Tibial artery (tissue), 4 donors: ENCODE measurements around the gene EHHADH.
A peak's percentile ranks its signal among the peaks of the same experiment; 100 is the strongest.

Source experiments
- DNase-seq, 2 donors: peaks; one replicate each; pipeline ENCODE4 v3.0.0-alpha.2; 2019
- H3K27ac ChIP-seq, 2 donors: fragments of 200-600 bp; sonication (generic) in 1 of 2; 1 replicate in 1 of 2; 2 replicates in 1 of 2; pipeline ENCODE4 v1.5.1; 2018 to 2019; ENCODE audit warnings: mild to moderate bottlenecking in 1 of 2
- H3K27me3 ChIP-seq, 2 donors: fragments of 200-600 bp; sonication (generic) in 1 of 2; one replicate each; pipeline versions ENCODE4 v1.5.1 to v1.6.0; 2016 to 2019
- H3K36me3 ChIP-seq, 3 donors: fragments of 200-600 bp; sonication (generic) in 2 of 3; one replicate each; pipeline ENCODE4 v1.5.1; 2016 to 2019; ENCODE audit warnings: mild to moderate bottlenecking in 2 of 3
- H3K4me1 ChIP-seq, 4 donors: fragments of 200-600 bp; sonication (generic) in 2 of 4; 1 replicate in 3 of 4; 2 replicates in 1 of 4; pipeline ENCODE4 v1.5.1; 2016 to 2019
- H3K4me3 ChIP-seq, 2 donors: fragments of 200-600 bp; sonication (generic) in 1 of 2; 1 replicate in 1 of 2; 2 replicates in 1 of 2; pipeline ENCODE4 v1.5.1; 2018 to 2019; ENCODE audit warnings: mild to moderate bottlenecking in 2 of 2
- H3K9me3 ChIP-seq, 3 donors: fragments of 200-600 bp; sonication (generic) in 1 of 3; one replicate each; pipeline ENCODE4 v1.5.1; 2016 to 2019
- intact Hi-C: fragments of 100-400 bp; cut with DNase I; formaldehyde crosslinking; loops from one replicate; pipeline ENCODE4 v1.15.0; 2023; ENCODE audit warnings: low total_unique reads
- TF ChIP-seq, protein P1 (sequence below), 2 experiments: fragments of 200-600 bp in 1 of 2; fragments of 450-650 bp in 1 of 2; IDR thresholded peaks; one replicate each; pipeline ENCODE4 v1.5.1; 2017 to 2019; ENCODE audit warnings: antibody characterized with exemption in 2 of 2, mild to moderate bottlenecking in 1 of 2, moderate library complexity in 1 of 2

The EHHADH gene

DNA sequence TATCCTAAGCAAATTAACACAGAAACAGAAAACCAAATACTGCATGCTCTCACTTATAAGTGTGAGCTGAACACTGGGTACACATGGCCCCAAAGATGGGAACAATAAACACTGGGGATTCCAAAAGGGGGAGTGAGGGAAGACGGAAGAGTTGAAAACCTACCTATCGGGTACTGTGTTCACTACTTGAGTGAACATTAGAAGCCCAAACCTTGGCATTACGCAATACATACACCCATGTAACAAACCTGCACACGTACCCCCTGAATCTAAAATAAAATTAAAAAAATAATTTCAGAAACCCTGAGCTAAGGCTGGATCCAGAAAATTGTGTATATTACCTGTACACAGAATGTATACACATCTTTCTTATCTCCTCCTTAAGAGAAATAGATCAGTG lies 58.2 kb downstream of the EHHADH start:
- H3K4me3 ChIP-seq: no peak overlapping the region
- no peaks in the 10 kb centered on the region for H3K9me3 ChIP-seq
- no peaks in the 10 kb centered on the region for H3K4me1 ChIP-seq
- H3K27me3 ChIP-seq: no peaks in the 10 kb centered on the region
- no peak for DNase-seq
- peaks cover 0 to 5% (median 0%) of the 10 kb centered on the region in 3 donors for H3K36me3 ChIP-seq
- H3K27ac ChIP-seq: no peak overlapping the region
- TF ChIP-seq, protein P1, sequence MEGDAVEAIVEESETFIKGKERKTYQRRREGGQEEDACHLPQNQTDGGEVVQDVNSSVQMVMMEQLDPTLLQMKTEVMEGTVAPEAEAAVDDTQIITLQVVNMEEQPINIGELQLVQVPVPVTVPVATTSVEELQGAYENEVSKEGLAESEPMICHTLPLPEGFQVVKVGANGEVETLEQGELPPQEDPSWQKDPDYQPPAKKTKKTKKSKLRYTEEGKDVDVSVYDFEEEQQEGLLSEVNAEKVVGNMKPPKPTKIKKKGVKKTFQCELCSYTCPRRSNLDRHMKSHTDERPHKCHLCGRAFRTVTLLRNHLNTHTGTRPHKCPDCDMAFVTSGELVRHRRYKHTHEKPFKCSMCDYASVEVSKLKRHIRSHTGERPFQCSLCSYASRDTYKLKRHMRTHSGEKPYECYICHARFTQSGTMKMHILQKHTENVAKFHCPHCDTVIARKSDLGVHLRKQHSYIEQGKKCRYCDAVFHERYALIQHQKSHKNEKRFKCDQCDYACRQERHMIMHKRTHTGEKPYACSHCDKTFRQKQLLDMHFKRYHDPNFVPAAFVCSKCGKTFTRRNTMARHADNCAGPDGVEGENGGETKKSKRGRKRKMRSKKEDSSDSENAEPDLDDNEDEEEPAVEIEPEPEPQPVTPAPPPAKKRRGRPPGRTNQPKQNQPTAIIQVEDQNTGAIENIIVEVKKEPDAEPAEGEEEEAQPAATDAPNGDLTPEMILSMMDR (IDR thresholded peaks at IDR 0.05): no peak
- intact Hi-C loops: no loop called here

DNA sequence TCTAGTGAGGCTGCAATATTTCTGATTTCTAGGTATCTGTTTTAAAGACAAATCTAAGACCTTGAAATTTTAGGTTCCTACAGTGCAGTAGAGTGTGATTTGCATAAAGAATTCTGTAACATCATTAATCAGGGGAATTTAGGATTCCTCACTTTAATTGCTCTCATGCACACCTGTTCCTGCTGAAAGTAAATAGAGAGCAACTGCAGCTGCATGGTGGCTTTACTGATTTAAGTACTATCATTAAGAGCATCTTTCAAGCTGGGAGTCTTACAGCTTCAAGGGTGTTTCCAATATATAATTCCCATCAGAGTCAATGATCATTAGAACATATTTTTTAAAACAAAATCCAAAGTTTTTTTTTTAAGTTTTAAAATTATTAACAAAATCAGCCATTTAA lies 65.0 kb downstream of the EHHADH start:
- Histone ChIP-seq H3K36me3 (peaks cover 0 to 5% (median 0%) of the 10 kb centered on the region in 3 donors), H3K4me1 (no peaks in the 10 kb centered on the region), H3K27ac (no peak overlapping the region), H3K27me3 (no peaks in the 10 kb centered on the region), H3K9me3 (no peaks in the 10 kb centered on the region), H3K4me3 (no peak overlapping the region)
- intact Hi-C loops: no loop called here
- no peak for DNase-seq
- TF ChIP-seq, protein P1 (IDR thresholded peaks at IDR 0.05): no peak

DNA sequence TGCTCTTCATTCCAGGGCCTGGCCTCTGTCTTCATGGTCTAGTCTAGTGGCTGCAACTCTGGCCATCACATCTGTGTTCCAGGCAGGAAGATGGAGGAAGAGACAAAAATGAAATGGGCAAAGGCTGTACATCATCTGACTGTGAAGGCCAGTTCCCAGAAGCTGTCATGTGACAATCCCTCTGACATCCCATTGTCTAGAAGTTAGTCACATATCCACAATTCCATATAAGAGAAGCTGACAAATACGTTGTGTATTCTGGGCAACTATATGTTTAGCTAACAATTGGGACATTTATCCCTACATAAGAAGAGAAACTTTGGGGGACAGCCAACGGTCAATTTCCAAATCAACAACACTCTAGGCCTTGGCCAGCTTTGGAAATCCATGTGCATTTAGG lies 66.5 kb downstream of the EHHADH start:
- TF ChIP-seq, protein P1 (IDR thresholded peaks at IDR 0.05): no peak
- no peak overlapping the region for H3K27ac ChIP-seq
- no peaks in the 10 kb centered on the region for H3K4me1 ChIP-seq
- intact Hi-C loops: no loop called here
- no peaks in the 10 kb centered on the region for H3K9me3 ChIP-seq
- no peak for DNase-seq
- no peaks in the 10 kb centered on the region for H3K36me3 ChIP-seq
- H3K4me3 ChIP-seq: no peak overlapping the region
- no peaks in the 10 kb centered on the region for H3K27me3 ChIP-seq

- H3K9me3 ChIP-seq: no peaks in the 10 kb centered on the region
- H3K36me3 ChIP-seq: no peaks in the 10 kb centered on the region
- H3K27ac ChIP-seq: no peak overlapping the region
- no peak for DNase-seq
- H3K4me3 ChIP-seq: no peak overlapping the region
- intact Hi-C loops: loop anchor here (5.0 kb wide), 1 partner anchor 300 kb away; no protein-coding TSS in a partner anchor
- TF ChIP-seq, protein P1 (IDR thresholded peaks at IDR 0.05): peak; percentile 60
- no peaks in the 10 kb centered on the region for H3K4me1 ChIP-seq
- peaks cover 0 to 3% of the 10 kb centered on the region in 2 donors for H3K27me3 ChIP-seq
Measured at GRCh38 chr3:185176750-185177359, 77.0 kb downstream of the EHHADH start.

GRCh38 chr3:185175370-185175987 lies 78.4 kb downstream of the EHHADH start:
- TF ChIP-seq, protein P1 (IDR thresholded peaks at IDR 0.05): no peak
- H3K9me3 ChIP-seq: no peaks in the 10 kb centered on the region
- peaks cover 0 to 3% of the 10 kb centered on the region in 2 donors for H3K27me3 ChIP-seq
- H3K27ac ChIP-seq: no peak overlapping the region
- no peak for DNase-seq
- no peaks in the 10 kb centered on the region for H3K4me1 ChIP-seq
- H3K36me3 ChIP-seq: no peaks in the 10 kb centered on the region
- intact Hi-C loops: loop anchor here (5.0 kb wide), 1 partner anchor 298 kb away; no protein-coding TSS in a partner anchor
- H3K4me3 ChIP-seq: no peak overlapping the region
